ENCODE results near the gene TOX3.

DNA sequence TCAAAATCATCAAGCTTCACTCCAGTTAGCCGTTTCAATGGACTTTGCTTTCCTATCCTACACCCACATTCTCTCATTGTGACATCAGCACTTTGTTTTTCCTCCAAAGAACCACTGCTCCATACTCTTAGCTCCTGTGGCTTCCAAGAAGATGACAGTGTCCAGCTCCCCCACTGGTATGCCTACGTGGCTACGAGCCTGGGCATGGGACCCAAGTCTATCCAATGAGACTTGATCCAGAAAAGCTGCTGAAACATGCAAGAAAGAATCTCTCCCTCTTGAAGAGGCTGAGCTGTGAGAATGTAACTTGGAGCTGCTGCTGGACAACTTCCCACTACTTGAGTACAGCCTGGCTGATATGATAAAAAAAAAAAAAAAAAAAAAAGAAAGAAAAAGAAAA, 9.4 kb downstream of the TOX3 start:
- TF ChIP-seq POLR2AphosphoS5 (IDR thresholded peaks at IDR 0.05; ENCODE audit: low read depth): no peak
- TF ChIP-seq, protein P1, sequence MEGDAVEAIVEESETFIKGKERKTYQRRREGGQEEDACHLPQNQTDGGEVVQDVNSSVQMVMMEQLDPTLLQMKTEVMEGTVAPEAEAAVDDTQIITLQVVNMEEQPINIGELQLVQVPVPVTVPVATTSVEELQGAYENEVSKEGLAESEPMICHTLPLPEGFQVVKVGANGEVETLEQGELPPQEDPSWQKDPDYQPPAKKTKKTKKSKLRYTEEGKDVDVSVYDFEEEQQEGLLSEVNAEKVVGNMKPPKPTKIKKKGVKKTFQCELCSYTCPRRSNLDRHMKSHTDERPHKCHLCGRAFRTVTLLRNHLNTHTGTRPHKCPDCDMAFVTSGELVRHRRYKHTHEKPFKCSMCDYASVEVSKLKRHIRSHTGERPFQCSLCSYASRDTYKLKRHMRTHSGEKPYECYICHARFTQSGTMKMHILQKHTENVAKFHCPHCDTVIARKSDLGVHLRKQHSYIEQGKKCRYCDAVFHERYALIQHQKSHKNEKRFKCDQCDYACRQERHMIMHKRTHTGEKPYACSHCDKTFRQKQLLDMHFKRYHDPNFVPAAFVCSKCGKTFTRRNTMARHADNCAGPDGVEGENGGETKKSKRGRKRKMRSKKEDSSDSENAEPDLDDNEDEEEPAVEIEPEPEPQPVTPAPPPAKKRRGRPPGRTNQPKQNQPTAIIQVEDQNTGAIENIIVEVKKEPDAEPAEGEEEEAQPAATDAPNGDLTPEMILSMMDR (conservative IDR thresholded peaks at IDR 0.05; ENCODE audit: low read depth in 2 of 2): no peak
- TF ChIP-seq, protein P2, sequence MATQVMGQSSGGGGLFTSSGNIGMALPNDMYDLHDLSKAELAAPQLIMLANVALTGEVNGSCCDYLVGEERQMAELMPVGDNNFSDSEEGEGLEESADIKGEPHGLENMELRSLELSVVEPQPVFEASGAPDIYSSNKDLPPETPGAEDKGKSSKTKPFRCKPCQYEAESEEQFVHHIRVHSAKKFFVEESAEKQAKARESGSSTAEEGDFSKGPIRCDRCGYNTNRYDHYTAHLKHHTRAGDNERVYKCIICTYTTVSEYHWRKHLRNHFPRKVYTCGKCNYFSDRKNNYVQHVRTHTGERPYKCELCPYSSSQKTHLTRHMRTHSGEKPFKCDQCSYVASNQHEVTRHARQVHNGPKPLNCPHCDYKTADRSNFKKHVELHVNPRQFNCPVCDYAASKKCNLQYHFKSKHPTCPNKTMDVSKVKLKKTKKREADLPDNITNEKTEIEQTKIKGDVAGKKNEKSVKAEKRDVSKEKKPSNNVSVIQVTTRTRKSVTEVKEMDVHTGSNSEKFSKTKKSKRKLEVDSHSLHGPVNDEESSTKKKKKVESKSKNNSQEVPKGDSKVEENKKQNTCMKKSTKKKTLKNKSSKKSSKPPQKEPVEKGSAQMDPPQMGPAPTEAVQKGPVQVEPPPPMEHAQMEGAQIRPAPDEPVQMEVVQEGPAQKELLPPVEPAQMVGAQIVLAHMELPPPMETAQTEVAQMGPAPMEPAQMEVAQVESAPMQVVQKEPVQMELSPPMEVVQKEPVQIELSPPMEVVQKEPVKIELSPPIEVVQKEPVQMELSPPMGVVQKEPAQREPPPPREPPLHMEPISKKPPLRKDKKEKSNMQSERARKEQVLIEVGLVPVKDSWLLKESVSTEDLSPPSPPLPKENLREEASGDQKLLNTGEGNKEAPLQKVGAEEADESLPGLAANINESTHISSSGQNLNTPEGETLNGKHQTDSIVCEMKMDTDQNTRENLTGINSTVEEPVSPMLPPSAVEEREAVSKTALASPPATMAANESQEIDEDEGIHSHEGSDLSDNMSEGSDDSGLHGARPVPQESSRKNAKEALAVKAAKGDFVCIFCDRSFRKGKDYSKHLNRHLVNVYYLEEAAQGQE (IDR thresholded peaks at IDR 0.05; ENCODE audit: unreplicated experiment): no peak
- TF ChIP-seq EZH2 (IDR thresholded peaks at IDR 0.05; ENCODE audit: low read depth, unreplicated experiment): no peak
- no peak for TF ChIP-seq EZH2phosphoT487 (IDR thresholded peaks at IDR 0.05; ENCODE audit: unreplicated experiment)
- TF ChIP-seq JUNB (IDR thresholded peaks at IDR 0.05; ENCODE audit: unreplicated experiment): no peak
- TF ChIP-seq ZNF114 (CRISPR knock-in tag; IDR thresholded peaks at IDR 0.05): no peak
- no peak for TF ChIP-seq NANOG (IDR thresholded peaks at IDR 0.05; ENCODE audit: borderline replicate concordance)
- TF ChIP-seq CREB1 (CRISPR knock-in tag; IDR thresholded peaks at IDR 0.05; ENCODE audit: low read depth): no peak
